Tibial nerve (tissue), 4 donors: ENCODE results near the gene ADGRE1. TPM values are rescaled to one million over a fixed set of nuclear protein-coding genes. Genes with fewer than 3 reads are reported as not detected.
"Not testable (repeated sequence)": the region's sequence is repeated elsewhere in the genome, so short reads cannot be mapped to it uniquely, and the experiment has no call there.

Source experiments
- DNase-seq, 2 donors: peaks; one replicate each; pipeline ENCODE4 v3.0.0-alpha.2; 2019; ENCODE audit warnings: low spot score in 2 of 2
- H3K27ac ChIP-seq, 4 donors: fragments of 200-600 bp; sonication (generic) in 3 of 4; one replicate each; pipeline ENCODE4 v1.5.1; 2017 to 2019; ENCODE audit warnings: mild to moderate bottlenecking in 1 of 4
- H3K27me3 ChIP-seq, 2 donors: fragments of 200-600 bp; sonication (generic) in 1 of 2; one replicate each; pipeline versions ENCODE4 v1.5.1 to v1.6.0; 2017 to 2019
- H3K36me3 ChIP-seq, 3 donors: fragments of 200-600 bp; sonication (generic); one replicate each; pipeline ENCODE4 v1.5.1; 2018 to 2019
- H3K4me1 ChIP-seq, 4 donors: fragments of 200-600 bp; sonication (generic) in 3 of 4; one replicate each; pipeline ENCODE4 v1.5.1; 2017 to 2019
- H3K4me3 ChIP-seq, 4 donors: fragments of 200-600 bp; sonication (generic) in 3 of 4; one replicate each; pipeline ENCODE4 v1.5.1; 2017 to 2019; ENCODE audit warnings: mild to moderate bottlenecking in 1 of 4, moderate library complexity in 1 of 4
- H3K9me3 ChIP-seq, 4 donors: fragments of 200-600 bp; sonication (generic) in 3 of 4; one replicate each; pipeline ENCODE4 v1.5.1; 2017 to 2019
- EP300 ChIP-seq, 2 donors: sonication (generic); formaldehyde crosslinking; IDR thresholded peaks; one replicate each; pipeline ENCODE4 v1.6.1; 2017; ENCODE audit warnings: antibody characterized with exemption in 2 of 2, mild to moderate bottlenecking in 1 of 2
- POLR2A ChIP-seq, 2 donors: fragments of 450-650 bp; IDR thresholded peaks; one replicate each; pipeline ENCODE4 v1.6.1; 2017; ENCODE audit warnings: antibody characterized with exemption in 2 of 2, mild to moderate bottlenecking in 2 of 2, moderate library complexity in 2 of 2
- WGBS, 2 donors: methylation state at CpG; one replicate each; pipeline ENCODE4 v1.1.5; 2018; 5-methylcytosine and 5-hydroxymethylcytosine counted together
- total RNA-seq, 4 donors: library from RNA; depleted of rRNA; stranded (reverse); fragments of >200 nt; gene quantifications; one replicate each; pipeline ENCODE4 v1.1.0, GENCODE V29; 2016
- TF ChIP-seq, protein P1 (sequence below), 5 experiments: fragments of 200-600 bp in 3 of 5; fragments of 450-650 bp in 2 of 5; sonication (generic) in 3 of 5; IDR thresholded peaks; one replicate each; pipeline ENCODE4 v1.5.1; 2016 to 2019; ENCODE audit warnings: antibody characterized with exemption in 5 of 5, mild to moderate bottlenecking in 3 of 5, moderate library complexity in 2 of 5

The ADGRE1 gene
- total RNA-seq, 4 donors from 2014 or later: 0.20 to 1.7 (median 0.21) TPM; not detected in 1

GRCh38 chr19:6865849-6866248 is 21.5 kb upstream of the ADGRE1 start:
- H3K4me3 ChIP-seq: no peak overlapping the region
- no peak overlapping the region for H3K27ac ChIP-seq
- no peak for DNase-seq
- H3K36me3 ChIP-seq: no peaks in the 10 kb centered on the region
- H3K27me3 ChIP-seq: peaks cover 0 to 4% of the 10 kb centered on the region in 2 donors
- peaks cover 0 to 11% (median 0%) of the 10 kb centered on the region in 4 donors for H3K4me1 ChIP-seq
- WGBS, 2 donors: 78 to 79% methylated on average over 10 of the region's 10 CpGs
- no peak for TF ChIP-seq EP300 (IDR thresholded peaks at IDR 0.05)
- TF ChIP-seq, protein P1, sequence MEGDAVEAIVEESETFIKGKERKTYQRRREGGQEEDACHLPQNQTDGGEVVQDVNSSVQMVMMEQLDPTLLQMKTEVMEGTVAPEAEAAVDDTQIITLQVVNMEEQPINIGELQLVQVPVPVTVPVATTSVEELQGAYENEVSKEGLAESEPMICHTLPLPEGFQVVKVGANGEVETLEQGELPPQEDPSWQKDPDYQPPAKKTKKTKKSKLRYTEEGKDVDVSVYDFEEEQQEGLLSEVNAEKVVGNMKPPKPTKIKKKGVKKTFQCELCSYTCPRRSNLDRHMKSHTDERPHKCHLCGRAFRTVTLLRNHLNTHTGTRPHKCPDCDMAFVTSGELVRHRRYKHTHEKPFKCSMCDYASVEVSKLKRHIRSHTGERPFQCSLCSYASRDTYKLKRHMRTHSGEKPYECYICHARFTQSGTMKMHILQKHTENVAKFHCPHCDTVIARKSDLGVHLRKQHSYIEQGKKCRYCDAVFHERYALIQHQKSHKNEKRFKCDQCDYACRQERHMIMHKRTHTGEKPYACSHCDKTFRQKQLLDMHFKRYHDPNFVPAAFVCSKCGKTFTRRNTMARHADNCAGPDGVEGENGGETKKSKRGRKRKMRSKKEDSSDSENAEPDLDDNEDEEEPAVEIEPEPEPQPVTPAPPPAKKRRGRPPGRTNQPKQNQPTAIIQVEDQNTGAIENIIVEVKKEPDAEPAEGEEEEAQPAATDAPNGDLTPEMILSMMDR (IDR thresholded peaks at IDR 0.05): no peak
- TF ChIP-seq POLR2A (IDR thresholded peaks at IDR 0.05): no peak
- no peaks in the 10 kb centered on the region for H3K9me3 ChIP-seq

GRCh38 chr19:6866741-6867151 is 20.6 kb upstream of the ADGRE1 start:
- Histone ChIP-seq H3K9me3 (peaks cover 0 to 5% (median 0%) of the 10 kb centered on the region in 4 donors), H3K4me3 (no peak overlapping the region), H3K27ac (no peak overlapping the region), H3K36me3 (no peaks in the 10 kb centered on the region), H3K27me3 (peaks cover 0 to 4% of the 10 kb centered on the region in 2 donors), H3K4me1 (peaks cover 0 to 11% (median 0%) of the 10 kb centered on the region in 4 donors)
- DNase-seq: no peak
- 60 to 77% methylated on average over 6 of the region's 6 CpGs for WGBS, 2 donors
- TF ChIP-seq, protein P1 (IDR thresholded peaks at IDR 0.05): no peak
- no peak for TF ChIP-seq POLR2A (IDR thresholded peaks at IDR 0.05)
- TF ChIP-seq EP300 (IDR thresholded peaks at IDR 0.05): no peak

DNA sequence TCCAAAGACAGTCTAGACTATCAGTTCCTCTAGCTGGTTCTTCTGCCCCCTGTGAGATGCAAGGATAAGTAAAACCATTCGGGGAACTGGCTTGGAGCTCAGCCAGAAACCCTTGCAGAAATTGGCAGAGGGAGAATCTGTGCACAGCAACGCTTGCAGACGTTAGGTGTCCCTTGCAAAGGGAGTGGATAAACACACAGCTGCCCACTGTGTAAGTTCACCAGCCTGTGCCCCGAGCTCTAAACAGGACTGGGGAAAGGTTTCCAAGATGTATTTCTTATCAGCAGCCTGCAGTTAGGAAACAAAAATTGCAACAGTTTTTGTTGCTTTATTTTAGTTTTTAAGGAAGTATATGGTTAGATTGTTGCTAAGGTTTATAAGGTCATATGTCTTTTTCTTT is 19.0 kb upstream of the ADGRE1 start:
- Histone ChIP-seq H3K4me1 (peaks cover 0 to 3% (median 0%) of the 10 kb centered on the region in 4 donors), H3K4me3 (no peak overlapping the region), H3K27ac (no peak overlapping the region), H3K9me3 (peaks cover 0 to 14% (median 0%) of the 10 kb centered on the region in 4 donors), H3K36me3 (no peaks in the 10 kb centered on the region), H3K27me3 (no peaks in the 10 kb centered on the region)
- TF ChIP-seq POLR2A (IDR thresholded peaks at IDR 0.05): no peak
- TF ChIP-seq EP300 (IDR thresholded peaks at IDR 0.05): no peak
- TF ChIP-seq, protein P1 (IDR thresholded peaks at IDR 0.05): no peak
- 5 to 9% methylated on average over 4 of the region's 4 CpGs for WGBS, 2 donors
- DNase-seq: peak in 1 of 2 donors; percentile 18

GRCh38 chr19:6869151-6869882 is 18.1 kb upstream of the ADGRE1 start:
- peaks cover 0 to 14% (median 0%) of the 10 kb centered on the region in 4 donors for H3K9me3 ChIP-seq
- WGBS, 2 donors: 87 to 88% methylated on average over 22 of the region's 22 CpGs

GRCh38 chr19:6873708-6874431 is 13.5 kb upstream of the ADGRE1 start:
- TF ChIP-seq EP300 (IDR thresholded peaks at IDR 0.05) (no peak), POLR2A (IDR thresholded peaks at IDR 0.05) (no peak)
- TF ChIP-seq, protein P1 (IDR thresholded peaks at IDR 0.05): no peak
- whole genome bisulfite sequencing, 2 donors: 79 to 85% methylated on average over 10 of the region's 10 CpGs

More at GRCh38 chr19:6869151-6869882, 18.1 kb upstream of the ADGRE1 start:
- H3K27ac ChIP-seq, DNase-seq, H3K27me3 ChIP-seq, H3K4me1 ChIP-seq, H3K36me3 ChIP-seq, H3K4me3 ChIP-seq: not testable (repeated sequence)

More at GRCh38 chr19:6873708-6874431, 13.5 kb upstream of the ADGRE1 start:
- no peak overlapping the region for H3K4me3 ChIP-seq
- H3K36me3 ChIP-seq: no peaks in the 10 kb centered on the region
- no peaks in the 10 kb centered on the region for H3K27me3 ChIP-seq
- H3K9me3 ChIP-seq: peaks cover 0 to 29% (median 0%) of the 10 kb centered on the region in 4 donors
- no peaks in the 10 kb centered on the region for H3K4me1 ChIP-seq
- H3K27ac ChIP-seq: no peak overlapping the region
- no peak for DNase-seq
